Sigmoid colon (tissue), 7 donors: ENCODE results near the gene FCRLB. TPM values are rescaled to one million over a fixed set of nuclear protein-coding genes. Genes with fewer than 3 reads are reported as not detected.
A peak's percentile ranks its signal among the peaks of the same experiment; 100 is the strongest.
"Not testable (repeated sequence)": the region's sequence is repeated elsewhere in the genome, so short reads cannot be mapped to it uniquely, and the experiment has no call there.

ENCODE experiments used
- DNase-seq: peaks from one replicate; pipeline ENCODE4 v3.0.0-alpha.2; 2019
- H3K27ac ChIP-seq, 4 donors: fragments of 200-600 bp; sonication (generic); one replicate each; pipeline ENCODE4 v1.5.1; 2016 to 2019; ENCODE audit warnings: mild to moderate bottlenecking in 1 of 4
- H3K27me3 ChIP-seq, 3 donors: fragments of 200-600 bp; sonication (generic); one replicate each; pipeline ENCODE4 v1.5.1; 2019; ENCODE audit warnings: mild to moderate bottlenecking in 1 of 3
- H3K36me3 ChIP-seq, 4 donors: fragments of 200-600 bp; sonication (generic); one replicate each; pipeline ENCODE4 v1.5.1; 2016 to 2019
- H3K4me1 ChIP-seq, 4 donors: fragments of 200-600 bp; sonication (generic); one replicate each; pipeline ENCODE4 v1.5.1; 2017 to 2019
- H3K4me3 ChIP-seq, 4 donors: fragments of 200-600 bp; sonication (generic); one replicate each; pipeline ENCODE4 v1.5.1; 2017 to 2019; ENCODE audit warnings: mild to moderate bottlenecking in 2 of 4, moderate library complexity in 1 of 4
- H3K9me3 ChIP-seq, 4 donors: fragments of 200-600 bp in 3 of 4; sonication (generic) in 3 of 4; one replicate each; pipeline versions ENCODE4 v1.5.1 to v1.6.1; 2013 to 2019
- CTCF ChIP-seq, 4 experiments: fragments of 450-650 bp in 3 of 4; fragments of 200-600 bp in 1 of 4; IDR thresholded peaks; one replicate each; pipeline ENCODE4 v1.5.1; 2016 to 2019; ENCODE audit warnings: antibody characterized with exemption in 4 of 4, mild to moderate bottlenecking in 3 of 4, moderate library complexity in 2 of 4
- EP300 ChIP-seq, 4 donors: sonication (generic); formaldehyde crosslinking; IDR thresholded peaks; one replicate each; pipeline ENCODE4 v1.6.1; 2017; ENCODE audit warnings: antibody characterized with exemption in 4 of 4
- POLR2A ChIP-seq, 2 donors: fragments of 450-650 bp; IDR thresholded peaks; one replicate each; pipeline ENCODE4 v1.6.1; 2016; ENCODE audit warnings: antibody characterized with exemption in 2 of 2, mild to moderate bottlenecking in 2 of 2, moderate library complexity in 2 of 2
- POLR2AphosphoS5 ChIP-seq, 4 donors: sonication (generic); formaldehyde crosslinking; IDR thresholded peaks; one replicate each; pipeline ENCODE4 v1.6.1; 2017; ENCODE audit warnings: antibody characterized with exemption in 4 of 4
- WGBS, 2 donors: extraction: QIAGEN DNeasy Blood & Tissue Kit; methylation state at CpG; one replicate each; pipeline ENCODE4 v1.1.7; 2013; 5-methylcytosine and 5-hydroxymethylcytosine counted together
- intact Hi-C: fragments of 100-400 bp; cut with DNase I; formaldehyde crosslinking; loops from one replicate; pipeline ENCODE4 v1.15.1; 2023
- polyA plus RNA-seq, 3 donors: library from polyadenylated mRNA; stranded (reverse); fragments of 200-250 nt; gene quantifications; one replicate each; pipeline ENCODE4 v1.2.3, GENCODE V29; 2013
- total RNA-seq, 4 donors: library from RNA; depleted of rRNA; stranded (reverse); fragments of >200 nt; gene quantifications; one replicate each; pipeline ENCODE4 v1.1.0, GENCODE V29; 2016
- donor health status: healthy with polysubstance abuse.
- donor health status: Bipolar disorder and iron deficiency.
- donor health status: healthy.

The FCRLB gene
- total and polyA plus RNA-seq, 7 donors = 0.23 to 0.95 (median 0.82) TPM; not detected in 2

GRCh38 chr1:161720422-161720821 lies 922 bp upstream of the FCRLB start:
- peaks cover 0 to 12% (median 5%) of the 10 kb centered on the region in 3 donors for H3K27me3 ChIP-seq
- no peak overlapping the region for H3K27ac ChIP-seq
- no peaks in the 10 kb centered on the region for H3K9me3 ChIP-seq
- WGBS, 2 donors = 77 to 88% methylated on average over 1 of the region's 1 CpG
- intact Hi-C loops = no loop called here
- TF ChIP-seq POLR2AphosphoS5 (IDR thresholded peaks at IDR 0.05) = no peak
- TF ChIP-seq EP300 (IDR thresholded peaks at IDR 0.05) = no peak
- TF ChIP-seq CTCF (IDR thresholded peaks at IDR 0.05) = no peak
- peaks cover 0 to 4% (median 2%) of the 10 kb centered on the region in 4 donors for H3K4me1 ChIP-seq
- no peak for DNase-seq
- no peaks in the 10 kb centered on the region for H3K36me3 ChIP-seq
- H3K4me3 ChIP-seq = no peak overlapping the region

- no peak overlapping the region for H3K4me3 ChIP-seq
- intact Hi-C loops = no loop called here
Observed at GRCh38 chr1:161721738-161722343, 497 bp downstream of the FCRLB start.

GRCh38 chr1:161722406-161722805 lies 1.1 kb downstream of the FCRLB start:
- H3K4me1 ChIP-seq = peaks cover 0 to 15% (median 11%) of the 10 kb centered on the region in 4 donors
- no peaks in the 10 kb centered on the region for H3K36me3 ChIP-seq
- H3K4me3 ChIP-seq = no peak overlapping the region
- no peaks in the 10 kb centered on the region for H3K9me3 ChIP-seq
- intact Hi-C loops = no loop called here
- H3K27me3 ChIP-seq = peaks cover 0 to 6% (median 0%) of the 10 kb centered on the region in 3 donors
- no peak for DNase-seq
- 98% methylated on average over 1 of the region's 1 CpG for WGBS, 2 donors
- no peak for TF ChIP-seq POLR2AphosphoS5 (IDR thresholded peaks at IDR 0.05)
- no peak for TF ChIP-seq EP300 (IDR thresholded peaks at IDR 0.05)
- no peak overlapping the region for H3K27ac ChIP-seq

More at GRCh38 chr1:161721738-161722343, 497 bp downstream of the FCRLB start:
- H3K36me3 ChIP-seq = no peaks in the 10 kb centered on the region
- no peak overlapping the region for H3K27ac ChIP-seq
- no peaks in the 10 kb centered on the region for H3K9me3 ChIP-seq
- DNase-seq = no peak
- WGBS, 2 donors = 62 to 66% methylated on average over 8 of the region's 8 CpGs
- TF ChIP-seq EP300 (IDR thresholded peaks at IDR 0.05) = no peak
- no peak for TF ChIP-seq CTCF (IDR thresholded peaks at IDR 0.05)
- no peak for TF ChIP-seq POLR2AphosphoS5 (IDR thresholded peaks at IDR 0.05)
- TF ChIP-seq POLR2A (IDR thresholded peaks at IDR 0.05) = no peak
- H3K27me3 ChIP-seq = peaks cover 0 to 6% (median 0%) of the 10 kb centered on the region in 3 donors
- H3K4me1 ChIP-seq = peaks cover 0 to 13% (median 9%) of the 10 kb centered on the region in 4 donors

- no peaks in the 10 kb centered on the region for H3K36me3 ChIP-seq
- DNase-seq = no peak
- no peak overlapping the region for H3K4me3 ChIP-seq
- peaks cover 0 to 3% (median 0%) of the 10 kb centered on the region in 3 donors for H3K27me3 ChIP-seq
- H3K27ac ChIP-seq = no peak overlapping the region
- H3K9me3 ChIP-seq = no peaks in the 10 kb centered on the region
- WGBS, 2 donors = 72 to 82% methylated on average over 8 of the region's 8 CpGs
- H3K4me1 ChIP-seq = peaks cover 0 to 17% (median 13%) of the 10 kb centered on the region in 4 donors
- intact Hi-C loops = no loop called here
- TF ChIP-seq POLR2AphosphoS5 (IDR thresholded peaks at IDR 0.05) = no peak
- TF ChIP-seq CTCF (IDR thresholded peaks at IDR 0.05) = no peak
- TF ChIP-seq POLR2A (IDR thresholded peaks at IDR 0.05) = no peak
- TF ChIP-seq EP300 (IDR thresholded peaks at IDR 0.05) = no peak
Observed at GRCh38 chr1:161723459-161724141, 2.3 kb downstream of the FCRLB start.

GRCh38 chr1:161725258-161725907 lies 4.0 kb downstream of the FCRLB start:
- H3K27ac ChIP-seq = peak overlapping the region; percentile 78 to 88 (median 80)
- H3K36me3 ChIP-seq, intact Hi-C loops, H3K27me3 ChIP-seq, DNase-seq, H3K9me3 ChIP-seq: not testable (repeated sequence)
- WGBS, 2 donors = 50 to 53% methylated on average over 22 of the region's 22 CpGs
- peak overlapping the region; percentile 54 to 91 (median 78) for H3K4me3 ChIP-seq
- peaks cover 0 to 17% (median 13%) of the 10 kb centered on the region in 4 donors for H3K4me1 ChIP-seq
